WTC11 (cell line): ENCODE data around the gene HOXB3. TPM values are rescaled to one million over a fixed set of nuclear protein-coding genes. Genes with fewer than 3 reads are reported as not detected.

ENCODE experiments used
- ATAC-seq: fragments of 200-7000 bp; cut with Tn5 transposase; 2 replicates; pipeline ENCODE4 v1.10.0; 2021; ENCODE audit warnings: mild to moderate bottlenecking, moderate library complexity
- CTCF ChIA-PET: fragments of 300-600 bp; sonication (Branson Sonifier 250); formaldehyde crosslinking; loops from one replicate; lab custom pipeline; 2021; ENCODE audit warnings: antibody characterized with exemption; lab: Charles Lee
- POLR2A ChIA-PET: fragments of 350-600 bp; sonication (Branson Sonifier 250); formaldehyde crosslinking; loops from one replicate; lab custom pipeline; 2021; ENCODE audit warnings: antibody characterized with exemption; lab: Charles Lee
- DNase-seq: peaks from one replicate; pipeline ENCODE4 v3.0.0; 2021; ENCODE audit warnings: low spot score
- H3K27ac Mint-ChIP-seq: 2 replicates; pipeline ENCODE4 v1.8.0; 2021; ENCODE audit warnings: mixed read lengths
- H3K27me3 Mint-ChIP-seq: 2 replicates; pipeline ENCODE4 v1.8.0; 2021; ENCODE audit warnings: low read depth, mild to moderate bottlenecking, moderate library complexity, mixed read lengths
- H3K36me3 Mint-ChIP-seq: 2 replicates; pipeline ENCODE4 v1.8.0; 2021; ENCODE audit warnings: mixed read lengths
- H3K4me1 Mint-ChIP-seq: 2 replicates; pipeline ENCODE4 v1.8.0; 2022; ENCODE audit warnings: mixed read lengths
- H3K4me3 Mint-ChIP-seq: 2 replicates; pipeline ENCODE4 v1.8.0; 2021; ENCODE audit warnings: mild to moderate bottlenecking, moderate library complexity, mixed read lengths
- H3K9me3 Mint-ChIP-seq: 2 replicates; pipeline ENCODE4 v1.8.0; 2021; ENCODE audit warnings: mixed read lengths
- ARID4B ChIP-seq: sonication (generic); formaldehyde crosslinking; IDR thresholded peaks from 2 replicates; pipeline ENCODE4 v1.8.0; 2023; ENCODE audit warnings: missing genetic modification reagents, mild to moderate bottlenecking, borderline replicate concordance
- ATF3 ChIP-seq: sonication (generic); formaldehyde crosslinking; conservative IDR thresholded peaks from 2 replicates; pipeline ENCODE4 v1.8.1; 2022; ENCODE audit warnings: mild to moderate bottlenecking, missing genetic modification reagents
- CBFB ChIP-seq: sonication (generic); formaldehyde crosslinking; IDR thresholded peaks from 2 replicates; pipeline ENCODE4 v1.8.1; 2022; ENCODE audit warnings: mild to moderate bottlenecking, low read depth, missing genetic modification reagents
- CREB1 ChIP-seq: sonication (generic); formaldehyde crosslinking; IDR thresholded peaks from 2 replicates; pipeline ENCODE4 v1.8.0; 2023; ENCODE audit warnings: mild to moderate bottlenecking, missing genetic modification reagents
- E2F1 ChIP-seq: sonication (generic); formaldehyde crosslinking; IDR thresholded peaks from 2 replicates; pipeline ENCODE4 v1.8.0; 2022; ENCODE audit warnings: mild to moderate bottlenecking, missing genetic modification reagents
- ESRRA ChIP-seq: sonication (generic); formaldehyde crosslinking; IDR thresholded peaks from 2 replicates; pipeline ENCODE4 v1.8.1; 2022; ENCODE audit warnings: mild to moderate bottlenecking, missing genetic modification reagents, borderline replicate concordance
- FOXP4 ChIP-seq: sonication (generic); formaldehyde crosslinking; IDR thresholded peaks from 2 replicates; pipeline ENCODE4 v1.8.0; 2022; ENCODE audit warnings: mild to moderate bottlenecking, missing genetic modification reagents
- NR1H2 ChIP-seq: sonication (generic); formaldehyde crosslinking; IDR thresholded peaks from 2 replicates; pipeline ENCODE4 v1.9.0; 2021; ENCODE audit warnings: mild to moderate bottlenecking, moderate library complexity, missing genetic modification reagents
- NR2C2 ChIP-seq: sonication (generic); formaldehyde crosslinking; IDR thresholded peaks from 2 replicates; pipeline ENCODE4 v1.8.0; 2022; ENCODE audit warnings: mild to moderate bottlenecking, missing genetic modification reagents
- NR3C1 ChIP-seq: sonication (generic); formaldehyde crosslinking; conservative IDR thresholded peaks from 2 replicates; pipeline ENCODE4 v1.8.1; 2023; ENCODE audit warnings: low read depth, mild to moderate bottlenecking, missing genetic modification reagents
- RORB ChIP-seq: fragments of 250-450 bp; sonication (Bioruptor Pico); IDR thresholded peaks from 2 replicates; pipeline ENCODE4 v1.9.0; 2021; ENCODE audit warnings: mild to moderate bottlenecking
- TCF7 ChIP-seq: sonication (generic); formaldehyde crosslinking; IDR thresholded peaks from 2 replicates; pipeline ENCODE4 v1.8.0; 2022; ENCODE audit warnings: mild to moderate bottlenecking, low read depth, missing genetic modification reagents, moderate library complexity
- ZNF121 ChIP-seq: sonication (generic); formaldehyde crosslinking; IDR thresholded peaks from 2 replicates; pipeline ENCODE4 v1.8.0; 2023; ENCODE audit warnings: missing genetic modification reagents
- ZNF423 ChIP-seq: fragments of 250-450 bp; sonication (Bioruptor Pico); IDR thresholded peaks from 2 replicates; pipeline ENCODE4 v2.1.2; 2022; ENCODE audit warnings: mild to moderate bottlenecking, moderate library complexity
- ZNF512 ChIP-seq: sonication (generic); formaldehyde crosslinking; IDR thresholded peaks from 2 replicates; pipeline ENCODE4 v1.8.1; 2022; ENCODE audit warnings: missing genetic modification reagents, borderline replicate concordance
- total RNA-seq: library from RNA; stranded (reverse); gene quantifications from 3 replicates; pipeline ENCODE4 v1.2.3, GENCODE V29; 2021

Gene HOXB3
- total RNA-seq, 1 experiment from 2014 or later: 0.09 TPM

GRCh38 chr17:48549914-48550501, 40.0 kb downstream of the HOXB3 start (continued):
- TF ChIP-seq ZNF423 (CRISPR knock-in tag) (peak; percentile 28; the same call in 1 of the 2 replicates), NR1H2 (no peak), NR2C2 (CRISPR knock-in tag) (no peak), RORB (no peak), CREB1 (CRISPR knock-in tag) (no peak)

- DNase-seq: no peak
- ChIA-PET CTCF (interaction anchor here (0.9 to 1.8 kb wide), 4 partner anchors 9 to 71 kb away, joined by 3 to 5 read pairs (median 3); no protein-coding TSS in a partner anchor), POLR2A (interaction anchor here (0.6 kb wide), 1 partner anchor 21 kb away, joined by 4 read pairs; no protein-coding TSS in a partner anchor)
- Mint-ChIP-seq H3K4me3 (no peak overlapping the region), H3K4me1 (peaks cover 65% of the 10 kb centered on the region), H3K9me3 (no peaks in the 10 kb centered on the region), H3K27me3 (peaks cover 100% of the 10 kb centered on the region; the same call in 1 of the 2 replicates), H3K36me3 (no peaks in the 10 kb centered on the region), H3K27ac (no peak overlapping the region)
- ATAC-seq: no peak
- TF ChIP-seq FOXP4 (CRISPR knock-in tag): no peak
- no peak for TF ChIP-seq ESRRA (CRISPR knock-in tag)
- no peak for TF ChIP-seq ATF3 (CRISPR knock-in tag)
- TF ChIP-seq CBFB: no peak
- no peak for TF ChIP-seq ARID4B (CRISPR knock-in tag)
- TF ChIP-seq ZNF512: no peak
- TF ChIP-seq NR3C1 (CRISPR knock-in tag): no peak
- TF ChIP-seq E2F1 (CRISPR knock-in tag): no peak
- no peak for TF ChIP-seq TCF7 (CRISPR knock-in tag)
- TF ChIP-seq ZNF121 (CRISPR knock-in tag): no peak
These were observed 40.8 kb downstream of the HOXB3 start for GRCh38 chr17:48549281-48549630.
